Astrocyte (in vitro differentiated cells and primary cell): ENCODE results near the gene SMIM21.

Source experiments
- EZH2 ChIP-seq: IDR thresholded peaks from 2 replicates; pipeline ENCODE4 v1.6.1; 2012; ENCODE audit warnings: mild to moderate bottlenecking, low read length, inconsistent platforms; ENCODE audit not compliant: insufficient read depth
- TF ChIP-seq, protein P1 (sequence below): IDR thresholded peaks from 2 replicates; pipeline ENCODE4 v1.5.1; 2011; ENCODE audit warnings: low read depth, mild to moderate bottlenecking, inconsistent platforms, low read length, moderate library complexity; ENCODE audit not compliant: insufficient read depth

DNA sequence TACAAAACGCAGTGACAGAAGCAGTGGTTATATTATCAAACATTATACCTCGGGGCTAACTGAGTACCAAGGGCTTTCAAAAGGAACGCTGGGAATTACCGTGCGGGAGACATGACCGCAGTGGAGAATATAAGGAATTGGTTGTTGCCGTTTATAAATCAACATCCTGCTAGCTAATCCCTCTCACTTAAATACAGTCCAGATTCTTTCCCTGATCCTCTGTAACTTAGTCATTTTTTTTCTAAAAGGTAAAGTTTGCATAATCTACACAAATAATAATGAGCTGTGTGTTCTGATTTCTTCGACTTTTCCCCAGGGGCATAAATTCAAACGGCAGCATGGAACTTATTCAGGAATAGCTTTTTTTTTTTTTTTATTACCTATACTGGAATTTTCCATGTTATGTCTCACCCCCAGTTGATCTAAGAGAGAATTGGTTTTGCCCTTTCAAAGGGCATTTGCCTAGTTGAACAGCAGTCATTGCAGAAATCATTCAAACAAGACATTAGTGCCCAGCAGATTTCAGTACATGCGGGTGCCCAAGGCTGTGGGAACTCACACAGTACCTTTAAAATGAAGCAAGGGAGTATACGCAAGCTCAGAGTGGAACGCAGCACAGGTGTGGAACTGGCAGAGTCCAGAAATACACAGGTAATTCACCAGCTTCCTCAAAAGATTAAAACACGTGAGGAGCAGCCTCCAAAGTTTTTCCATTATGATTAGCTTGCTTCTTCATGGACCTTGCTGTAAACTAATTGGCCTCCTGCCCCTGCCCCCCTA, 63.9 kb downstream of the SMIM21 start:
- TF ChIP-seq, protein P1, sequence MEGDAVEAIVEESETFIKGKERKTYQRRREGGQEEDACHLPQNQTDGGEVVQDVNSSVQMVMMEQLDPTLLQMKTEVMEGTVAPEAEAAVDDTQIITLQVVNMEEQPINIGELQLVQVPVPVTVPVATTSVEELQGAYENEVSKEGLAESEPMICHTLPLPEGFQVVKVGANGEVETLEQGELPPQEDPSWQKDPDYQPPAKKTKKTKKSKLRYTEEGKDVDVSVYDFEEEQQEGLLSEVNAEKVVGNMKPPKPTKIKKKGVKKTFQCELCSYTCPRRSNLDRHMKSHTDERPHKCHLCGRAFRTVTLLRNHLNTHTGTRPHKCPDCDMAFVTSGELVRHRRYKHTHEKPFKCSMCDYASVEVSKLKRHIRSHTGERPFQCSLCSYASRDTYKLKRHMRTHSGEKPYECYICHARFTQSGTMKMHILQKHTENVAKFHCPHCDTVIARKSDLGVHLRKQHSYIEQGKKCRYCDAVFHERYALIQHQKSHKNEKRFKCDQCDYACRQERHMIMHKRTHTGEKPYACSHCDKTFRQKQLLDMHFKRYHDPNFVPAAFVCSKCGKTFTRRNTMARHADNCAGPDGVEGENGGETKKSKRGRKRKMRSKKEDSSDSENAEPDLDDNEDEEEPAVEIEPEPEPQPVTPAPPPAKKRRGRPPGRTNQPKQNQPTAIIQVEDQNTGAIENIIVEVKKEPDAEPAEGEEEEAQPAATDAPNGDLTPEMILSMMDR = no peak
- TF ChIP-seq EZH2 = no peak
